ENCODE measurements around the gene PPP5C.
"Not testable (repeated sequence)": the region's sequence is repeated elsewhere in the genome, so short reads cannot be mapped to it uniquely, and the experiment has no call there.

Gene PPP5C

DNA sequence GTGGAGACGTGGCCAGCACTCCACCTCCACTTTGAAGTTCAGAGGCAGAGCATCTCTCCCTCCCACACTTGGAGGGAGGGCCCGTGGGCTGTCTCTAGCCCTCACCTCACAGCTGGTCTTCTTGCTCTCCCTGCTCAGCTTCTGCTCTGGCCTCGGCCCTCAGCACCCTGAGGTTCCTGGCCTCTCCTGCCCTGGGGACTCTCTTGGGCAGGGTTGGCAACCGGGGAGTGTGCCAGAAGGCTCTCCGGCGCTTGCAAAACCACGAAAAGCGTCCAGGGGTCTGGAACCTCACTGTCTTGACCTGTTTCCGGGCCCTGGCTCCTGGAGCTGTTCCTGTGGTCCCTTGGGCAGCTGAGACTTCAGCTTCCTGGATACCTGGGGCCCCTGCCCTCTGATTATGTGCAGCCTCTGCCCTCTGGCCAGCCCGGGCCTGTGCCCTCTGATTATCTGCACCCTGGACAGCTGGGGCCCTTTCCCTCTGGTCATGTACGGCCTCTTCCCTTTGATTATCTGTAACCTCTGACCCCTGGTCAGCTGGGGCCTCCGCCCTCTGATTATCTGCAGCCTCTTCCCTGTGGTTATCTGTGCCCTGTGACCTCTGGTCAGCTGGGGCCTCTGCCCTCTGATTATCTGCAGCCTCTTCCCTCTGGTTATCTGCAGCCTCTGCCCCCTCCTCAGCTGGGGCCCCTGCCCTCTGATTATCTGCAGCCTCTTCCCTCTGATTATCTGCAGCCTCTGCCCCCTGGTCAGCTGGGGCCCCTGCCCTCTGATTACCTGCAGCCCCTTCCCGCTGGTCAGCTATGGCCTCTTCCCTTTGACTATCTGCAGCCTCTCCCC is 64.4 kb downstream of the PPP5C start:
- no peak for DNase-seq

GRCh38 chr19:46411925-46412649 is 65.2 kb downstream of the PPP5C start:
- peak in 1 of 2 experiments; percentile 54 for DNase-seq

DNA sequence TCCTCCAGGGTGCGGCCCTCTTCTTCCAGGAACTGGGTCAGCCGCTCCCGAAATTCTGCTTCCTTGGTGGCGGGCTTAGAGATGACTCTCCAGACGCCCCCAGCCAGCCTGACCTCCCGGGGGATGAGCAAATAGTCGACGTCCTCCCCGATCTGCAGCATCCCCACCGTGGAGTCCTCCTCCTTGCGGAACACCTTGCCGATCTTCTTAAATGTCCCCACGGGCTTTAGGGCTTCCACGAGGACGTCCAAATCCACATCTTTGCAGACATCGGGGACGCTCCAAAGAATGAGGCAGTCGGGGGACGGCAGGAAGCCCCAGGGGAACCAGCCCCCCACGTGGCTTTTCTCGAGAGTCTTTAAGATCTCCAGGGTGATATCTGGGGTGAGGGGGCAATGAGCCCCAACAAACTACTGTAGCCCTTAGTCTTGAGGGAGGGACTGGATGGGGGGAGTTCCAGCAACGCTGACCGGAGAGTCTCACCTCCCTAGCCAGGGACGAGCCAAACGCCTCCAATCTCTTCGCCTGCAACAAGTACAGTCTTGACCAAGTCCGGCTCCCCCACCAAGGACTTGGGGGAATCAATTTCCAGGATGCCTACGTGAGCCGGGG is 65.9 kb downstream of the PPP5C start:
- no peak for DNase-seq

DNA sequence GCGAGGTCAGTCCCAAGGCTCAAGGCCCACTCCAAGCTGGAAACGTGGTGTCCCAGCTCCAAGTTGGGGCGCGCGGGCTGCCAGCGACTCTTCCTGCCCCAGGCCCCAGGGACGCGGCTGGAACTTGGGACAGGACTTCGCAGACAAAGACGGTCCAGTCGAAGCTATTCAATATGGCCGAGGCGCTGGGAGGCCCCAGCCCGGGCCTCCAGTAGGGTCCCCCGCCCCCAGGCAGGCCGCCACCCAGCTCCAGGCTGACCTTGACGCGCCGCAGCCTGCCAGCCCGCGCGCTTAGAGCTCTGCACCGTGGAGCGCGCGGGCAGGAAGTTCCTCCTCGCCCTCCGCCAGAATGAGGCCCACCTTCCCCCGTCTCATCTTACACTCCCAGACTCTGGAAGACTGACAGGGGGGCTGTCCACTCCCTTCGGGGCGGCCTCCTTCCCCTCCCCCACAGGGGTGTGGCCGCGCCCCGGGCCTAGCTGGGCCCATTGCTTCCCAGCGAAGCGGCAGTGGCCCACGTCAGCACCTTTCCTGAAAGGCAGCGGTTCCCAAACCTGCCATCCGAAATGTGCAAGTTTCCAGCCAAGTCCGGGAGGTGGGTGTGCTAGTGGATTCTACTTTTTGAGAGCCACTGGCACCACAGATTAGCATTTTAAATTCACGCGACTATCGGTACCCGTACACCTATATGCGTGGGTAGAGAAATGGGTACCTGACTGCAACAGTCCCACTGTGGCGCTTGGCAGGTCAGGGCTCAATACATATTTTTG is 66.6 kb downstream of the PPP5C start, which contains the start of gene CCDC8:
Gene CCDC8, minus strand, starts transcription at position 303 of the 770 bp plus-strand sequence. CDS start 754 bp downstream, outside the sequence.
- peak; percentile 86 to 94 for DNase-seq

DNA sequence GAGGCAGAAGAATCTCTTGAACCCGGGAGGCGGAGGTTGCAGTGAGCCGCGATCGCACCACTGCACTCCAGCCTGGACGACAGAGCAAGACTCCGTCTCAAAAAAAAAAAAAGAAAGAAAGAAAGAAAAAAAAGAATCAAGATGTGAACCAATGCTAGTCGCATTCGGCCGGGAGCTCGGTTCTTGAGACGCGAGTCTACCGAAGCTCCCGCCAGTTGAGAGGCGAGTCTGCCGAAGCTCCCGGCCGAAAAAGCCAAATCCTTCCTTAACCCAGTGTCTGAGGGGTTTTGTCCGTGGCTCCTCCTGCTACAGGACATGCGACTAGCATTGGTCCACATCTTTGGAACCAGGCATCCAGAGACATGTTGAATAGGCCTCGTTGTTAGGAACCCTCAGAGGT is 68.0 kb downstream of the PPP5C start:
- DNase-seq: not testable (repeated sequence)

- DNase-seq: peak; percentile 61 to 95
Measured at GRCh38 chr19:46415804-46416709, 69.2 kb downstream of the PPP5C start.

DNA sequence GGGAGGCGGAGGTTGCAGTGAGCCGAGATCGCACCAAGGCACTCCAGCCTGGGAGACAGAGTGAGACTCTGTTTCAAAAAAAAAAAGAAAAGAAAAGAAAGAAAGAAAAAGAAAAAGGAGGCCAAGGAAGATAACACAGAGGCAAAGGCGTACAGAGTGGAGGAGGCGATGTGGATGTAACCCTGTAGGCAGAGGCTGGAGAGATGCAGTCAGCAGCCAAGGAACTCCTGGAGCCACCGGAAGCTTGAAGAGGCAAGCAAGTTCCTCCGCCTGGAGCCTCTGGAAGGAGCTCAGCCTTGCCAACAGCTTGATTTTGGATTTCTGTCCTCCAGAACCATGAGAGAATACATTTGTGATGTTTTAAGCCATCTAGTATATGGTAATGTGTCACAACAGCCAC is 73.2 kb downstream of the PPP5C start:
- DNase-seq: no peak

- DNase-seq: no peak
Measured at GRCh38 chr19:46422344-46422743, 75.5 kb downstream of the PPP5C start.

- no peak for DNase-seq
Measured at GRCh38 chr19:46423188-46423587, 76.3 kb downstream of the PPP5C start.

DNA sequence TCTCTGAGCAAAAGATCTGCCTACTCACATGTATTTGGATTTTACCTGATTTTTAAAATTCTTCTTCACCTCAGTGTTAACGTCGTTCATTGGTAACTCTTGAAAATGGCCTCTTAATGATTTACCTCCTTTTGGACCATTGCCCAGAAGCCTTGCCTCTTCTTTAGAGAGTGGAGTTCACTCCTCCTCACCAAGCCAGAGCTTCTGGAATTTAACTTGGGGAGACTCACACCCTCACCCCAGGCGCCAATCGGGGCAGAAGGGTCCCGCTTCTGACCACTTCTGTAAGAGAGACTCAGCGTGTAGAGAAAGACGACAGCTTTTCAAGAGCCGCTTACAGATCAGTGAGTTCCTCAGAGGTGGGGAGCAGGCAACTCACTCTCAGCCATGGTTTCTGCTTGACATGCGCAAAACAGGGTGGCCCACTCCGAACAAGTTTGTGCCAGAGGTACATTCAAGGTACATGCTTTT is 79.2 kb downstream of the PPP5C start:
- no peak for DNase-seq

- peak; percentile 59 to 88 for DNase-seq
Measured at GRCh38 chr19:46426506-46427162, 79.7 kb downstream of the PPP5C start.

DNA sequence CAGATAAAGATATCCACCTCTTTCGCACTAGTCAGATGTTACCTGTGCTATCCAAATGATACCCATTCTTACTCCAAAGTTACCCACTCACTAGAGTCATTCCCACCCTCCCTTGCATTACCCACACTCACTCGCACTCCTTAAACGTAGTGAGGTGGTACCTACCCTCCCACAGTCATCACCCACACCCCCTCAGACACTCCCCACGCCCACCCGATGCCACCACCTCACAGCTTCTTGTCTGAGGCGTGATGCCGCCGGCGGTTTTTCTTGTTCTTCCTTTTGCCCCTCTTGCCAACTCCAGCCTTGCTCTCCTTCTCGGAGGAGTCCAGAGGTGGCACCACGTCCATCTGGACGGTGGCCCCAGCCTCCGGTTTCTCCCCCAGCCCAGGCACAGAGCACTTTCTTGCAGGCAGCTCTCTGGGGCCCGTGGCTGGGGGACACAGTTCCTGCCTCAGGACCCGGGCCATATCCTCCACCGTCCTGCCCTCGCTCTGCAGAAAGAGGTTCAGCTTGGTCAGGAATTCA is 80.7 kb downstream of the PPP5C start:
- no peak for DNase-seq

- DNase-seq: peak in 1 of 2 experiments; percentile 26
Measured at GRCh38 chr19:46428239-46429135, 81.6 kb downstream of the PPP5C start, which contains the start of gene PNMA8C. PNMA8C (minus strand) TSS chr19:46428936; CDS start chr19:46428359, 577 bp downstream.

GRCh38 chr19:46429999-46430398 is 83.1 kb downstream of the PPP5C start:
- DNase-seq: no peak

GRCh38 chr19:46431824-46432223 is 84.9 kb downstream of the PPP5C start:
- DNase-seq: peak in 1 of 2 experiments; percentile 11

DNA sequence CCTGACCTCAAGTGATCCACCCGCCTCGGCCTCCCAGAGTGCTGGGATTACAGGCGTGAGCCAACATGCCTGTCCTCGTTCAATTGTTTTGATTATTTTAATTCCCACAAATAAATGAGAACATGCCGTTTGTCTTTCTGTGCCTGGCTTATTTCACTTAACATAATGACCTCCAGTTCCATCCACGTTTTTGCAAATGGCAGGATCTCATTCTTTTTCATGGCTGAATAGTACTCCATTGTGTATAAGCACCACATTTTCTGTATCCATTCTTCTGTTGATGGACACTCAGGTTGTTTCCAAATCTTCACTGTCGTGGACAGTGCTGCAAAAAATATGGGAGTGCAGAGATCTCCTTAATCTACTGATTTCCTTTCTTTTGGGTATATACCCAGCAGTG is 86.6 kb downstream of the PPP5C start:
- not testable (repeated sequence) for DNase-seq

GRCh38 chr19:46435009-46435408 is 88.1 kb downstream of the PPP5C start:
- no peak for DNase-seq

- DNase-seq: not testable (repeated sequence)
Measured at GRCh38 chr19:46435689-46436088, 88.8 kb downstream of the PPP5C start.
